ENCODE data around the gene PACSIN2. TPM values are rescaled to one million over a fixed set of nuclear protein-coding genes. Genes with fewer than 3 reads are reported as not detected.
"Not testable (repeated sequence)": the region's sequence is repeated elsewhere in the genome, so short reads cannot be mapped to it uniquely, and the experiment has no call there.

The PACSIN2 gene
- total RNA-seq, 1 donor from 2014 or later = 62.1 TPM

- no peak for DNase-seq (ENCODE audit: low read depth, low spot score)
Measured at GRCh38 chr22:43011079-43011478, 3.9 kb downstream of the PACSIN2 start.

- no peak for DNase-seq (ENCODE audit: low read depth, low spot score)
Measured at GRCh38 chr22:43009444-43009843, 5.5 kb downstream of the PACSIN2 start.

GRCh38 chr22:43008921-43009320, 6.0 kb downstream of the PACSIN2 start:
- DNase-seq (ENCODE audit: low read depth, low spot score) = no peak

- DNase-seq (ENCODE audit: low read depth, low spot score) = no peak
Measured at GRCh38 chr22:43008509-43008908, 6.4 kb downstream of the PACSIN2 start.

- DNase-seq (ENCODE audit: low read depth, low spot score) = no peak
Measured at GRCh38 chr22:43007519-43008102, 7.3 kb downstream of the PACSIN2 start.

GRCh38 chr22:43006753-43007152, 8.2 kb downstream of the PACSIN2 start:
- DNase-seq (ENCODE audit: low read depth, low spot score) = no peak

GRCh38 chr22:43006016-43006505, 8.9 kb downstream of the PACSIN2 start:
- no peak for DNase-seq (ENCODE audit: low read depth, low spot score)

- DNase-seq (ENCODE audit: low read depth, low spot score) = no peak
Measured at GRCh38 chr22:43005106-43005505, 9.8 kb downstream of the PACSIN2 start.

- no peak for DNase-seq (ENCODE audit: low read depth, low spot score)
Measured at GRCh38 chr22:43004362-43005035, 10.4 kb downstream of the PACSIN2 start.

- no peak for DNase-seq (ENCODE audit: low read depth, low spot score)
Measured at GRCh38 chr22:43002202-43002586, 12.8 kb downstream of the PACSIN2 start.

GRCh38 chr22:43001271-43002201, 13.4 kb downstream of the PACSIN2 start:
- no peak for DNase-seq (ENCODE audit: low read depth, low spot score)

- no peak for DNase-seq (ENCODE audit: low read depth, low spot score)
Measured at GRCh38 chr22:43000441-43001175, 14.3 kb downstream of the PACSIN2 start.

GRCh38 chr22:42997582-42998090, 17.3 kb downstream of the PACSIN2 start:
- no peak for DNase-seq (ENCODE audit: low read depth, low spot score)

- DNase-seq (ENCODE audit: low read depth, low spot score) = no peak
Measured at GRCh38 chr22:42996646-42997365, 18.1 kb downstream of the PACSIN2 start.

- not testable (repeated sequence) for DNase-seq (ENCODE audit: low read depth, low spot score)
Measured at GRCh38 chr22:42995654-42996053, 19.3 kb downstream of the PACSIN2 start.

- DNase-seq (ENCODE audit: low read depth, low spot score) = no peak
Measured at GRCh38 chr22:42994917-42995562, 19.9 kb downstream of the PACSIN2 start.

- no peak for DNase-seq (ENCODE audit: low read depth, low spot score)
Measured at GRCh38 chr22:42994276-42994916, 20.6 kb downstream of the PACSIN2 start.

GRCh38 chr22:42993651-42994275, 21.2 kb downstream of the PACSIN2 start:
- DNase-seq (ENCODE audit: low read depth, low spot score) = no peak

- DNase-seq (ENCODE audit: low read depth, low spot score) = no peak
Measured at GRCh38 chr22:42992886-42993479, 22.0 kb downstream of the PACSIN2 start.

Data from pulmonary artery endothelial cell (primary cell).